K562 (cell line): ENCODE data around the gene IRF3. TPM values are rescaled to one million over a fixed set of nuclear protein-coding genes. Genes with fewer than 3 reads are reported as not detected.

Source experiments
- BRD9 ChIP-seq: fragments of 450-650 bp; IDR thresholded peaks from 2 replicates; pipeline ENCODE4 v1.6.1; 2018; ENCODE audit warnings: low read depth; ENCODE audit not compliant: partially characterized antibody
- DDX20 ChIP-seq: fragments of 450-650 bp; IDR thresholded peaks from 2 replicates; pipeline ENCODE4 v1.6.1; 2016; ENCODE audit warnings: missing genetic modification characterization, low read depth, mild to moderate bottlenecking, missing compliant biosample characterization, moderate library complexity
- DEAF1 ChIP-seq: fragments of 450-650 bp; formaldehyde crosslinking; IDR thresholded peaks from 2 replicates; pipeline ENCODE4 v1.4.0; 2020; ENCODE audit warnings: mild to moderate bottlenecking, moderate library complexity
- FOXP1 ChIP-seq: sonication (generic); formaldehyde crosslinking; IDR thresholded peaks from 2 replicates; pipeline ENCODE4 v1.8.0; 2022; ENCODE audit warnings: mild to moderate bottlenecking, missing genetic modification reagents
- GABPB1 ChIP-seq: sonication (generic); formaldehyde crosslinking; IDR thresholded peaks from 2 replicates; pipeline ENCODE4 v1.8.0; 2022; ENCODE audit warnings: mild to moderate bottlenecking, missing genetic modification reagents
- KAT8 ChIP-seq: fragments of 450-650 bp; IDR thresholded peaks from 2 replicates; pipeline ENCODE4 v1.6.1; 2016; ENCODE audit warnings: low read depth, mild to moderate bottlenecking
- KDM2B ChIP-seq: fragments of 250-450 bp; sonication (Bioruptor Pico); IDR thresholded peaks from 2 replicates; pipeline ENCODE4 v1.8.0; 2021; ENCODE audit warnings: mild to moderate bottlenecking, moderate library complexity
- NFIX ChIP-seq: fragments of 250-450 bp; sonication (Bioruptor Pico); IDR thresholded peaks from 2 replicates; pipeline ENCODE4 v1.4.0; 2020; ENCODE audit warnings: low read depth, mild to moderate bottlenecking, moderate library complexity
- NR4A1 ChIP-seq, 2 experiments: fragments of 250-450 bp in 1 of 2; fragments of 450-650 bp in 1 of 2; sonication (Bioruptor Pico) in 1 of 2; IDR thresholded peaks; 2 replicates each; pipeline versions ENCODE4 v1.4.0 to v1.6.1; 2016 to 2020; ENCODE audit warnings: mild to moderate bottlenecking in 2 of 2, missing compliant biosample characterization in 1 of 2, missing genetic modification characterization in 1 of 2, moderate library complexity in 1 of 2
- POLR2H ChIP-seq: IDR thresholded peaks from 2 replicates; pipeline ENCODE4 v1.6.1; 2016; ENCODE audit warnings: missing genetic modification characterization, low read depth, mild to moderate bottlenecking, control low read depth, missing compliant biosample characterization, moderate library complexity
- RFX7 ChIP-seq: fragments of 250-450 bp; sonication (Bioruptor Pico); IDR thresholded peaks from 2 replicates; pipeline ENCODE4 v1.5.1; 2021; ENCODE audit warnings: mild to moderate bottlenecking
- ZC3H8 ChIP-seq: fragments of 450-650 bp; IDR thresholded peaks from 2 replicates; pipeline ENCODE4 v1.6.1; 2017
- ZMIZ1 ChIP-seq, 2 experiments: fragments of 150-350 bp in 1 of 2; IDR thresholded peaks; 2 replicates each; pipeline ENCODE4 v1.6.1; 2012 to 2016; ENCODE audit warnings: low read depth in 2 of 2, low read length in 2 of 2, mild to moderate bottlenecking in 1 of 2, moderate library complexity in 1 of 2
- ZNF583 ChIP-seq: fragments of 250-450 bp; sonication (Bioruptor Pico); IDR thresholded peaks from 2 replicates; pipeline ENCODE4 v1.4.0; 2020
- ZNF766 ChIP-seq: fragments of 200-800 bp; sonication (Bioruptor generic); conservative IDR thresholded peaks from 2 replicates; pipeline ENCODE4 v1.6.1; 2016; ENCODE audit warnings: missing genetic modification characterization, missing compliant biosample characterization
- polyA plus RNA-seq, 8 experiments: library from polyadenylated mRNA; depleted of rRNA in 4 of 8; stranded (reverse) in 5 of 8; unstranded in 3 of 8; fragments of >200 nt; fragmentation: Nextera tagmentation in 2 of 8; fragmentation: Illumina TruSeq in 1 of 8; extraction: Ambion mirVana in 2 of 8; extraction: Trizol in 1 of 8; gene quantifications; 2 replicates each; pipeline versions ENCODE4 v1.2.1 to v1.2.3, GENCODE V29; 2011 to 2014; ENCODE audit warnings: inconsistent platforms in 1 of 8, missing spikeins in 1 of 8
- total RNA-seq, 7 experiments: library from RNA; depleted of rRNA in 6 of 7; stranded (reverse); fragments of >200 nt in 6 of 7; fragmentation: Illumina TruSeq in 2 of 7; extraction: Trizol in 2 of 7; gene quantifications; 2 replicates each; pipeline versions ENCODE4 v1.2.1 to v1.2.3, GENCODE V29; 2011 to 2021; ENCODE audit warnings: low replicate concordance in 1 of 7
- TF ChIP-seq, protein P1 (sequence below): sonication (generic); formaldehyde crosslinking; IDR thresholded peaks from 2 replicates; pipeline ENCODE4 v1.8.1; 2023; ENCODE audit warnings: mild to moderate bottlenecking, missing genetic modification reagents
- TF ChIP-seq, protein P2 (sequence below), 2 experiments: fragments of 450-650 bp; conservative IDR thresholded peaks; 2 replicates each; pipeline ENCODE4 v1.6.1; 2017; ENCODE audit warnings: mild to moderate bottlenecking in 2 of 2, moderate library complexity in 2 of 2

The IRF3 gene
- total and polyA plus RNA-seq, 9 of the 15 experiments (the other 6 are each of a cell fraction or from before 2014, with no cell fraction given) = 7.5 to 145 (median 65.4) TPM

- TF ChIP-seq ZMIZ1 (IDR thresholded peaks at IDR 0.05; ENCODE audit: low read depth in 2 of 2, low read length in 2 of 2) (0 out of 4 replicates have a peak, but pooled peaks of 1 of the 2 experiments have one; percentile 5), ZC3H8 (no peak), DEAF1 (CRISPR knock-in tag) (no peak), ZNF583 (CRISPR knock-in tag) (0 out of 2 replicates have a peak, but pooled peaks have one; percentile 7), GABPB1 (CRISPR knock-in tag) (0 out of 2 replicates have a peak, but pooled peaks have one; percentile 52), NR4A1 (CRISPR knock-in tag; IDR thresholded peaks at IDR 0.05) (no peak), NR4A1 (tag; IDR thresholded peaks at IDR 0.05) (0 out of 2 replicates have a peak, but pooled peaks have one; percentile 55), RFX7 (CRISPR knock-in tag) (no peak), POLR2H (0 out of 2 replicates have a peak, but pooled peaks have one; percentile 60), KAT8 (no peak), KDM2B (CRISPR knock-in tag) (no peak), BRD9 (peak; percentile 88), FOXP1 (CRISPR knock-in tag) (0 out of 2 replicates have a peak, but pooled peaks have one; percentile 41), DDX20 (no peak), ZNF766 (CRISPR knock-in tag) (no peak), NFIX (CRISPR knock-in tag) (no peak)
- TF ChIP-seq, protein P1, sequence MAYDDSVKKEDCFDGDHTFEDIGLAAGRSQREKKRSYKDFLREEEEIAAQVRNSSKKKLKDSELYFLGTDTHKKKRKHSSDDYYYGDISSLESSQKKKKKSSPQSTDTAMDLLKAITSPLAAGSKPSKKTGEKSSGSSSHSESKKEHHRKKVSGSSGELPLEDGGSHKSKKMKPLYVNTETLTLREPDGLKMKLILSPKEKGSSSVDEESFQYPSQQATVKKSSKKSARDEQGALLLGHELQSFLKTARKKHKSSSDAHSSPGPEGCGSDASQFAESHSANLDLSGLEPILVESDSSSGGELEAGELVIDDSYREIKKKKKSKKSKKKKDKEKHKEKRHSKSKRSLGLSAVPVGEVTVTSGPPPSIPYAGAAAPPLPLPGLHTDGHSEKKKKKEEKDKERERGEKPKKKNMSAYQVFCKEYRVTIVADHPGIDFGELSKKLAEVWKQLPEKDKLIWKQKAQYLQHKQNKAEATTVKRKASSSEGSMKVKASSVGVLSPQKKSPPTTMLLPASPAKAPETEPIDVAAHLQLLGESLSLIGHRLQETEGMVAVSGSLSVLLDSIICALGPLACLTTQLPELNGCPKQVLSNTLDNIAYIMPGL (CRISPR knock-in tag) = peak; percentile 75; the same call in 1 of the 2 replicates
- TF ChIP-seq, protein P2, sequence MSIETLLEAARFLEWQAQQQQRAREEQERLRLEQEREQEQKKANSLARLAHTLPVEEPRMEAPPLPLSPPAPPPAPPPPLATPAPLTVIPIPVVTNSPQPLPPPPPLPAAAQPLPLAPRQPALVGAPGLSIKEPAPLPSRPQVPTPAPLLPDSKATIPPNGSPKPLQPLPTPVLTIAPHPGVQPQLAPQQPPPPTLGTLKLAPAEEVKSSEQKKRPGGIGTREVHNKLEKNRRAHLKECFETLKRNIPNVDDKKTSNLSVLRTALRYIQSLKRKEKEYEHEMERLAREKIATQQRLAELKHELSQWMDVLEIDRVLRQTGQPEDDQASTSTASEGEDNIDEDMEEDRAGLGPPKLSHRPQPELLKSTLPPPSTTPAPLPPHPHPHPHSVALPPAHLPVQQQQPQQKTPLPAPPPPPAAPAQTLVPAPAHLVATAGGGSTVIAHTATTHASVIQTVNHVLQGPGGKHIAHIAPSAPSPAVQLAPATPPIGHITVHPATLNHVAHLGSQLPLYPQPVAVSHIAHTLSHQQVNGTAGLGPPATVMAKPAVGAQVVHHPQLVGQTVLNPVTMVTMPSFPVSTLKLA (conservative IDR thresholded peaks at IDR 0.05) = peak; percentile 62 to 63; a peak in 2 of 4 replicates
These were observed 10.6 kb upstream of the IRF3 start (continued) for GRCh38 chr19:49676136-49676783.
